Fibroblast of skin of right biceps (primary cell): ENCODE data around the gene POLR3K.
"Not testable (repeated sequence)": the region's sequence is repeated elsewhere in the genome, so short reads cannot be mapped to it uniquely, and the experiment has no call there.

Experiments used
- DNase-seq: peaks from one replicate; pipeline ENCODE4 v3.0.0-alpha.2; 2013

The POLR3K gene

GRCh38 chr16:63998-64913 lies 10.8 kb upstream of the POLR3K start:
- no peak for DNase-seq

GRCh38 chr16:63466-63865 lies 10.1 kb upstream of the POLR3K start:
- DNase-seq: no peak

GRCh38 chr16:62968-63391 lies 9.6 kb upstream of the POLR3K start:
- DNase-seq: no peak

GRCh38 chr16:62283-62967 lies 9.0 kb upstream of the POLR3K start:
- DNase-seq: no peak

- no peak for DNase-seq
Measured at GRCh38 chr16:61879-62281, 8.5 kb upstream of the POLR3K start.

- DNase-seq: no peak
Measured at GRCh38 chr16:60929-61878, 7.8 kb upstream of the POLR3K start.

GRCh38 chr16:60166-60565 lies 6.8 kb upstream of the POLR3K start:
- no peak for DNase-seq

DNA sequence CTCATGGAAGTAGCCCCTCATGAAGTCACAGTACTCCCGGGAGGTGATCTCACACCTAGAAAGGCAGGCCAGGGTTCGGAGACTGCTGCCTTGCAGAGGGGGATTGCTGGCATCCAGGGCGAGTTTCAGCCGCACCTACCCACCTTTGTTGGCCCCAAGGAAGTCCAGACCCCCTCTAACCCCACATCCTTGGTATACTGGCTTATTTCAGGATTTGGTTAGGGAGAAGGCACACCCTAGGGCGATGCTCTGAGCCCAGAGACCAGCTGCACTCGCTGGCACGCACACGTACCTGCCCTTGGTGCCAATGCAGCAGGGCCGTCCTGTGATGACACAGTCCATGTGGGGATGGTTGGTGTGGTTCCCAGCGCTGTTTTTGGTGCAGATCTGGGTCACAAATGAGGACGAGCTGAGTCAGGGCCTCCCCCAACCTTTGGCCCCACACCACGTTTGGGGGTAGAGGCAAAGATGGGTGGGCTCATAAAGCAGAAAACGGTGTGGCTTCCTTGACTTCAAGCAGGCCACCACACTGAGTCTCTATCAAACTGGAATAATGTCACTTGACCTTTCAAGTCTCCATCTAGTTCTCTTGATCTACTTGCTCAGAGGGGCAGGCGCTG lies 6.1 kb upstream of the POLR3K start:
- DNase-seq: no peak

- no peak for DNase-seq
Measured at GRCh38 chr16:58491-59439, 5.4 kb upstream of the POLR3K start.

GRCh38 chr16:57711-58110 lies 4.3 kb upstream of the POLR3K start:
- DNase-seq: no peak

- no peak for DNase-seq
Measured at GRCh38 chr16:56231-56927, 3.0 kb upstream of the POLR3K start.

- DNase-seq: no peak
Measured at GRCh38 chr16:55571-56136, 2.2 kb upstream of the POLR3K start.

DNA sequence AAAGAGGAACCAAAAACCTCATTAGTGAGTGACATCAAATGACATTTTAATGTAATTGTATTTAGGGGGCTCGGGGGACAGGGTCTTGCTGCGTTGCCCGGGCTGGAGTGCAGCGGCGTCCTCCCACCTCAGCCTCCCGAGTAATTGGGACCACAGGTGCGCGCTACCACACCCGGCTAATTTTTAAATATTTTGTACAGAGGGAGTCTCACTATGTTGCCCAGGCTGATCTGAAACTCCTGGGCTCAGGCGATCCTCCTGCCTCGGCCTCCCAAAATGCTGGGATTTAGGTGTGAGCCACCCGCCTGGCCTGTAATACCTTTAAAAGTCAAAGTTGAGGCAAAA lies 801 bp upstream of the POLR3K start:
- DNase-seq: no peak

DNA sequence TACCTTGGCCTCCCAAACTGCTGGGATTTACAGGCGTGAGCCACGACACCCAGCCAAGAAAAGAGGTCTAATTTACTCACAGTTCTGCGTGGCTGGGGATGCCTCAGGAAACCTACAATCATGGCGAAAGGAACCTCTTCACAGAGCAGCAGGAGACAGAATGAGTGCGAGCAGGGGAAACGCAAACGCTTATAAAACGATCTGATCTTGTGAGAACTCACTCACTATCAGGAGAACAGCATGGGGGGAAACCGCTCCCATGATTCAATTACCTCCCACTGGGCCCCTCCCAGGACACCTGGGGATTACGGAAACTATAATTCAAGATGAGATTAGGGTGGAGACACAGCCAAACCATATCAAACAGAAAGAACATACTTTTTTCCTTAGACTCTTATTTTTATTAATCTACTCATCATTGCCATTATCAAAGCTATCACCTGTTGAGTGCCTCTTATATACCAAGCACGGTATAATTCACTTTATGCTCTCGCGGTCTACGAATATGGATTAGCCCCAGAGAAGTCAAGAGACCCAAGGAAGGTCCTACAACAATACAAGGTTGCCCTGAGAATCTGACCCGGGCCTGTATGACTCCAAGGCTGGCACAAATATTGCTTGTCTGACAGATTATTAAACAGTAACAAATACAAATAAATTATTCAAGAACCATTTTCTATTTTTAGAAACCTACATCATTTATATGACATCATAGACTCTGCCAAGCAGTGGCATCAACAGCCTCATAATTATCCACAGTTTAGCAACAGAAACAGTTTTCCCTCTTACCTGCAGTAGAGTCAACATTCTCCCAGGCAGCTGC lies 2.4 kb downstream of the POLR3K start:
- DNase-seq: no peak

DNA sequence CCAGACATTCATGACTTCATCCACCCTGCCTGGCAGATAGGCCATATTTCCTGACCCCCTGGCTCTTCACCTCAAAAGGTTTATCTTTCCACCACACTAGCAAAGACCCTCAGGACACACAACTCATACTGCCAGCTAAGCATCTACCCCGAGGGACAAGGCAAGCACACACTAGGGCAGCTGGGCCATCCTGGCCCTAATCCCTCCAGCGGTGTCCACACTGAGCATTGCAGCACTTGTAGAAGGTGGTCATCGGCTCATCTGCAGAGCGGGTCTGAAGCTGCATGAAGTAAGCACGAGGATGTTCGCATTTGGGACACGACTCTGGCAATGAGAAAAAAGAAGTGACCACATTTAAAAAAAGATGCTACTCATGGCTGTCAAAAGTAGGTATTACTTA lies 6.2 kb downstream of the POLR3K start:
- DNase-seq: no peak

DNA sequence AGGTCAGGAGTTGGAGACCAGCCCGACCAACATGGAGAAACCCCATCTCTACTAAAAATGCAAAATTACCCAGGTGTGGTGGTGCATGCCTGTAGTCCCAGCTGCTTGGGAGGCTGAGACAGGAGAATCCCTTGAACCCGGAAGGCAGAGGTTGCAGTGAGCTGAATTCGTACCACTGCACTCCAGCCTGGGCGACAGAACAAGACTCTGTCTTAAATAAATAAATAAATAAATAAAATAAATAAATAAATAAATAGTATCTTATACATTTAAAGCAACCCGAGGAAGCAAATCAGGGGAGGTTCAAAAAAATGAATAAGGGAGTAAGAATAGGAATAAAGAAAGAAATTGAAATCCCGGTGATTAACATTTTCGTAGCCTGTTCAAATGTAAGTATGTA lies 6.9 kb downstream of the POLR3K start:
- not testable (repeated sequence) for DNase-seq

DNA sequence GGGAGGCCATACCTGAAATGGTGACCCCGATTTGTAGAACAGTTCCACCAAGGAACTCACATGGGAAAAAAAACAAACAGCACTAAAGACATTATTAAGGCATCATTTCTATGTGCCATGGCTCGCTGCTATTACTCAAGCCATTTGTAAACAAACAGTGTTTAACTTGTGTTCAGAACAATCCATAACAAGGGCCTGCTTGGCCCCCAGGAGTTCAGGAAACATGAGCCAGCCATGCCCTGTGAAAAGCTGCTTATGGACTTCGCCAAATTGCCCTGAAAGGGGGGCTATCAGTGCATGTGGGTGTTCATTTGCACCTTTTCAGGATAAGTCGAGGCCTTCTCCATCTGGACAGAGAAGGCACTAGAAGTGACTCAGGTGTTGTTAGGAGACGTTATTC lies 8.0 kb downstream of the POLR3K start:
- no peak for DNase-seq

DNA sequence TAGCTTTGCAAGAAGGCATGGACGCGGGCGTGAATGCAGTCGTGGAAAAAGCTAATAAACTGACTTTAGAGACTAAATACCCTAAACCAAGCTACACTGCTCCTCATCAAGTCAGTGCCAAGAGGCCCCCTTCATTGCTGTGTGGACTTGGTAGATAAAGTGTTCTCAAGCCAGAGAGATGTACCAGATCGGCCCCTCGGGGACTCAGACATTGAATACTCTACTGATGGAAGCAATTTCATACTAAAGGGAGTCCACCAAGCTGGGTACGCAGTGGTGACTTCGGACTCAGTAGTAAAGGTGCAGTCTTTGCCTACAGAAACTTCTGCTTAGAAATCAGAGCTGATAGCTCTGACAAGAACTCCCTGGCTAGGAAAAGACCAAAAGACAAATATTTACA lies 8.8 kb downstream of the POLR3K start:
- DNase-seq: no peak

DNA sequence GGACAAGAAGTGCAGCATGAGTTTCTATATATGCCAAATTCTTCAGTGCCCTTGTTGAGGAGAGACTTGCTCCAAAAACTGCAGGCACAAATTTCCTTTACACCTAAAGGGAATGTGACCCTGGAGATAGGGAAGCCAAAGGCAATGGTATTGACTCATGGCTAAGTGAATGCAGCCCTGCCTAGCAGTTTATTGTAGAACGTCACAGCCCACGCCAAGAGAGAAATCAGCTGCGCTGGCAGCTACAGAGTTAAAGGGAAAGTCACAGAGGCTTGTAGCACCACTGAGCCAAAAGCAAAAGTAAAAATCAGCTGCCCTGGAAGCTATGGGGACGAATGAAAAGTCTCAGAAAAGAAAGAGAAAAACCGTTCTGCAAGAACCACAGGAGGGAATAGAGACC lies 10.1 kb downstream of the POLR3K start:
- no peak for DNase-seq

DNA sequence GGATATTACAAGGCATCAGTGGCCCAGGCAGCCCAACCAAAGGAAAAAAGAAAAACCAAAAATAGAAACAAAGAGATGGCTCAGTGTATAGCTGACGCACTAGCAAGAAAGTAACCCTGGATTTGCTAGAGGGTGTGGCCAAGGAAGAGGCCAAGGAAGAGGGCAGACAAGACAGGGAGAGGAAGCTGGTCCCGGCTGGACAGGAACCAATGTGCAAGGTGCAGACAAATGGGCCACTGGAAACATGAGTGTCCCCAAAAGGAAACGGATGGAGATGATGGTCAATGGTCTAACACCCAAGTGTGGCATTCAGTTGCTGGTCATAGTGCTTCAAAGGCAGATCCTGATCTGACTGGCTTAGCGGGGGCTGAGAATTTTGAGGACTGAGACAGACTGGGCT lies 10.7 kb downstream of the POLR3K start:
- DNase-seq: no peak
